Spleen (tissue), 11 donors: ENCODE measurements around the gene KCNN2. TPM values are rescaled to one million over a fixed set of nuclear protein-coding genes. Genes with fewer than 3 reads are reported as not detected.
A peak's percentile ranks its signal among the peaks of the same experiment; 100 is the strongest.

Source experiments
- DNase-seq: peaks from one replicate; pipeline ENCODE4 v3.0.0-alpha.2; 2020
- H3K27ac ChIP-seq, 8 donors: fragments of 200-600 bp; sonication (generic) in 7 of 8; 1 replicate in 4 of 8; 2 replicates in 4 of 8; pipeline versions ENCODE4 v1.5.0 to v1.8.0; 2016 to 2021; ENCODE audit warnings: inconsistent platforms in 4 of 8, mild to moderate bottlenecking in 4 of 8, moderate library complexity in 1 of 8
- H3K27me3 ChIP-seq, 7 donors: fragments of 200-600 bp; sonication (generic) in 6 of 7; replicated peaks in 1 of 7; 1 replicate in 4 of 7; 2 replicates in 3 of 7; pipeline versions ENCODE4 v1.5.0 to v1.8.0; 2016 to 2021; ENCODE audit warnings: inconsistent platforms in 3 of 7, mild to moderate bottlenecking in 1 of 7
- H3K36me3 ChIP-seq, 6 donors: fragments of 200-600 bp; sonication (generic) in 5 of 6; 1 replicate in 4 of 6; 2 replicates in 2 of 6; pipeline versions ENCODE4 v1.5.0 to v1.8.0; 2016 to 2021; ENCODE audit warnings: inconsistent platforms in 2 of 6
- H3K4me1 ChIP-seq, 6 donors: fragments of 200-600 bp; sonication (generic) in 5 of 6; 1 replicate in 3 of 6; 2 replicates in 3 of 6; pipeline versions ENCODE4 v1.5.0 to v1.8.0; 2016 to 2021; ENCODE audit warnings: inconsistent platforms in 3 of 6
- H3K4me3 ChIP-seq, 8 donors: fragments of 200-600 bp; sonication (generic) in 7 of 8; 1 replicate in 4 of 8; 2 replicates in 4 of 8; pipeline versions ENCODE4 v1.5.0 to v1.8.0; 2016 to 2021; ENCODE audit warnings: inconsistent platforms in 4 of 8, mild to moderate bottlenecking in 4 of 8, moderate library complexity in 2 of 8
- H3K9me3 ChIP-seq, 8 donors: fragments of 200-600 bp; sonication (generic) in 7 of 8; 1 replicate in 4 of 8; 2 replicates in 4 of 8; pipeline versions ENCODE4 v1.5.0 to v1.8.0; 2016 to 2021; ENCODE audit warnings: inconsistent platforms in 4 of 8
- POLR2A ChIP-seq, 3 donors: fragments of 450-650 bp; IDR thresholded peaks; one replicate each; pipeline ENCODE4 v1.5.1; 2017; ENCODE audit warnings: antibody characterized with exemption in 3 of 3, mild to moderate bottlenecking in 1 of 3
- POLR2AphosphoS5 ChIP-seq, 3 donors: sonication (generic); formaldehyde crosslinking; IDR thresholded peaks; one replicate each; pipeline ENCODE4 v1.5.1; 2017; ENCODE audit warnings: antibody characterized with exemption in 3 of 3
- WGBS, 5 donors: extraction: QIAGEN DNeasy Blood & Tissue Kit in 3 of 5; methylation state at CpG; one replicate each; pipeline versions ENCODE4 v1.1.5 to v1.1.7; 2013 to 2018; 5-methylcytosine and 5-hydroxymethylcytosine counted together
- intact Hi-C: fragments of 100-400 bp; cut with DNase I; formaldehyde crosslinking; loops from one replicate; pipeline ENCODE4 v1.15.0; 2023; ENCODE audit warnings: low total_unique reads
- polyA plus RNA-seq, 3 donors: library from polyadenylated mRNA; stranded (reverse); fragments of 200-250 nt; gene quantifications; one replicate each; pipeline ENCODE4 v1.2.1, GENCODE V29; 2013
- total RNA-seq, 7 donors: library from RNA; depleted of rRNA in 3 of 7; stranded (reverse); fragments of >200 nt in 3 of 7; fragmentation: NEBNext Ultra II Directional in 4 of 7; extraction: Animal tissue kit (Norgen Biotek cat#: 25700) in 4 of 7; gene quantifications; one replicate each; pipeline versions ENCODE4 v1.1.0 to v1.2.1, GENCODE V29; 2016 to 2021
- TF ChIP-seq, protein P1 (sequence below), 11 experiments: fragments of 200-600 bp in 7 of 11; fragments of 450-650 bp in 4 of 11; sonication (generic) in 4 of 11; IDR thresholded peaks in 8 of 11; conservative IDR thresholded peaks in 3 of 11; 1 replicate in 7 of 11; 2 replicates in 4 of 11; pipeline versions ENCODE4 v1.4.0 to v1.8.0; 2016 to 2021; ENCODE audit warnings: antibody characterized with exemption in 11 of 11, inconsistent platforms in 4 of 11, mild to moderate bottlenecking in 1 of 11
- donor health status: healthy with polysubstance abuse.
- donor health status: DM: no; HTN: no; CAD: no; lungs with moderate emphysema.
- donor health status: DM: no; HTN: no; CAD: no.
- donor health status: Bipolar disorder and iron deficiency.
- donor health status: healthy.
- donor health status: DM: no; HTN: no; CAD: no.
- donor health status: DM: yes; HTN: yes; CAD: no.

Gene KCNN2
- total and polyA plus RNA-seq, 10 donors = 0.20 to 1.1 (median 0.56) TPM

DNA sequence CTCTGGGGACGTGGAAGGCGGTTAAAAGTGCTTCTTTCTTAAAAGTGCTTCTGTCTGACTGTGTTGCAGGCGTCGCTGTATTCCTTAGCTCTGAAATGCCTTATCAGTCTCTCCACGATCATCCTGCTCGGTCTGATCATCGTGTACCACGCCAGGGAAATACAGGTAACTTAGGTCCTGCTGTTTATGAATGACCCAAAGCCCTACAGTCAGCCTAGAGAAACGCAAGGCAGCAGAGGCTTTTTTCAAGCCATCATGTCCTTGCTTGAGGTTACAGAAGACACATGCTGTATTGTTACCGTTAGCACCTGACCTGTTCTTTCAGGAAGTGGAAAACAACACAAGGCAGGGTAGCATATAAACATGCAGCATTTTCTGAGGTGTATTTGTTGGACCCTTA lies 2.0 kb downstream of the KCNN2 start:
- H3K36me3 ChIP-seq = no peaks in the 10 kb centered on the region
- intact Hi-C loops = no loop called here
- H3K27ac ChIP-seq = no peak overlapping the region
- peak overlapping the region in 5 of 8 donors; percentile 49 to 77 (median 60) for H3K4me3 ChIP-seq
- no peak for DNase-seq
- TF ChIP-seq, protein P1, sequence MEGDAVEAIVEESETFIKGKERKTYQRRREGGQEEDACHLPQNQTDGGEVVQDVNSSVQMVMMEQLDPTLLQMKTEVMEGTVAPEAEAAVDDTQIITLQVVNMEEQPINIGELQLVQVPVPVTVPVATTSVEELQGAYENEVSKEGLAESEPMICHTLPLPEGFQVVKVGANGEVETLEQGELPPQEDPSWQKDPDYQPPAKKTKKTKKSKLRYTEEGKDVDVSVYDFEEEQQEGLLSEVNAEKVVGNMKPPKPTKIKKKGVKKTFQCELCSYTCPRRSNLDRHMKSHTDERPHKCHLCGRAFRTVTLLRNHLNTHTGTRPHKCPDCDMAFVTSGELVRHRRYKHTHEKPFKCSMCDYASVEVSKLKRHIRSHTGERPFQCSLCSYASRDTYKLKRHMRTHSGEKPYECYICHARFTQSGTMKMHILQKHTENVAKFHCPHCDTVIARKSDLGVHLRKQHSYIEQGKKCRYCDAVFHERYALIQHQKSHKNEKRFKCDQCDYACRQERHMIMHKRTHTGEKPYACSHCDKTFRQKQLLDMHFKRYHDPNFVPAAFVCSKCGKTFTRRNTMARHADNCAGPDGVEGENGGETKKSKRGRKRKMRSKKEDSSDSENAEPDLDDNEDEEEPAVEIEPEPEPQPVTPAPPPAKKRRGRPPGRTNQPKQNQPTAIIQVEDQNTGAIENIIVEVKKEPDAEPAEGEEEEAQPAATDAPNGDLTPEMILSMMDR (IDR thresholded peaks at IDR 0.05 in 8 of 11, conservative IDR thresholded peaks at IDR 0.05 in 3 of 11) = no peak
- TF ChIP-seq POLR2A (IDR thresholded peaks at IDR 0.05) = no peak
- no peak for TF ChIP-seq POLR2AphosphoS5 (IDR thresholded peaks at IDR 0.05)
- H3K9me3 ChIP-seq = no peaks in the 10 kb centered on the region
- 4 to 11% (median 9%) methylated on average over 10 of the region's 10 CpGs for WGBS, 5 donors
- peaks cover 0 to 68% (median 48%) of the 10 kb centered on the region in 7 donors for H3K27me3 ChIP-seq
- H3K4me1 ChIP-seq = peaks cover 10 to 38% (median 22%) of the 10 kb centered on the region in 6 donors

DNA sequence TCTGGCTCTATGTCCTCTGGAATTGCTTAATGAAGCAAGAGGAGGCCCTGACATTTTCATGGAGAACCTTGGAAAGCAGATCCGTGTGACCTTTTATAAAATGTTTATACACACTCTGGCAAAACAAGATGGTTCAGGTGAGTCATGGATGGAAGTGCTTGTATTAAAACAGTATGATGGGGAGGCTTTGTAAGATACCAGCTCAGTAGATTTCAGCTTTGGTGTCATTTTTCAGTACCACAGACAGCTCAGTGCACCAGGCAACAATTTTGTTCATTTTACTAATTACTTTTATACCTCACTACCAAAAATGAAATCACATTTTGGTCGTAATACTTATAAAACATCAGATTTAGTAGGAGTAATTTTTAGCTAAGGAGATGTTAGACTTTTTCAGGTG lies 5.2 kb downstream of the KCNN2 start:
- Histone ChIP-seq H3K36me3 (no peaks in the 10 kb centered on the region), H3K4me1 (peaks cover 0 to 20% (median 10%) of the 10 kb centered on the region in 6 donors), H3K27ac (no peak overlapping the region), H3K4me3 (no peak overlapping the region), H3K27me3 (peaks cover 0 to 36% (median 20%) of the 10 kb centered on the region in 7 donors), H3K9me3 (no peaks in the 10 kb centered on the region)
- DNase-seq = no peak
- intact Hi-C loops = no loop called here
- WGBS, 5 donors = 65 to 82% (median 72%) methylated on average over 2 of the region's 2 CpGs
- no peak for TF ChIP-seq POLR2A (IDR thresholded peaks at IDR 0.05)
- TF ChIP-seq POLR2AphosphoS5 (IDR thresholded peaks at IDR 0.05) = no peak
- TF ChIP-seq, protein P1 (IDR thresholded peaks at IDR 0.05 in 8 of 11, conservative IDR thresholded peaks at IDR 0.05 in 3 of 11) = no peak

DNA sequence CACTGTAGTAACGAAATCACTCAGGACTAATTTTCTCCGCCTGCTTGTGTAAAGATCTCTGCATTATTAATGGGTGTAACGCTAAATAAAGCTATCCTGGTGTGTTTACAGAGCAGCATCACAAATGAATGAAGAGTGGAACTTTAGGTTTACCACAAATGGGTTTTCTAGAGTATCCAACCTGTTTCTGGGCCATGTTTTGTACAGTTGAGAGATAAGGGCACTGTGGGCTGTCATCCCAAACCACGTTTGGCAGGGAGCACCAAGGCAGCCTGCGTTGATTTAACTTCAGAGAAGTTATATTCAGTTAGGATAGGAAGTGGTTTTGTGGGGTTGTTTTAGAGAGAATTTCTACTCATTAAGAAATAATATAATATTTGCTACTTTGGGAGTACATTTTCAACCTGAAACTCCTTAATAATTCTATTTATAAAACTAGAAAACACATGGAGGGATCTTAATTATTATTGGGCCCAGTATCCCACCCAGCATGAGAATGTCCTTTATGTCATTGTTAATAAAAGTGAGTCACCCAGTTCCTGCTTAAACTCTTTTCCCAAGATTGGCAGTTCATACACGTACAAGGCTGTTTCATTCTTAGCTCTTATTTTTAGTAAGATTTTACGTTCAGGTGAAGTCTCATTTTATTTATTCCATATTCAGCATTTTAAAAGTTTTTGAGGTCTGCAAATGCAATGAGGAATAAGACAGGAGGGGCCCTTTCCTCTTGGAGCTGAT lies 8.0 kb downstream of the KCNN2 start:
- intact Hi-C loops = no loop called here
- WGBS, 5 donors = 46 to 66% (median 57%) methylated on average over 7 of the region's 7 CpGs
- peaks cover 0 to 10% (median 0%) of the 10 kb centered on the region in 7 donors for H3K27me3 ChIP-seq
- H3K4me3 ChIP-seq = no peak overlapping the region
- TF ChIP-seq POLR2A (IDR thresholded peaks at IDR 0.05) (no peak), POLR2AphosphoS5 (IDR thresholded peaks at IDR 0.05) (no peak)
- TF ChIP-seq, protein P1 (IDR thresholded peaks at IDR 0.05 in 8 of 11, conservative IDR thresholded peaks at IDR 0.05 in 3 of 11) = no peak
- no peak for DNase-seq
- H3K9me3 ChIP-seq = no peaks in the 10 kb centered on the region
- H3K4me1 ChIP-seq = no peaks in the 10 kb centered on the region
- no peaks in the 10 kb centered on the region for H3K36me3 ChIP-seq
- H3K27ac ChIP-seq = no peak overlapping the region

DNA sequence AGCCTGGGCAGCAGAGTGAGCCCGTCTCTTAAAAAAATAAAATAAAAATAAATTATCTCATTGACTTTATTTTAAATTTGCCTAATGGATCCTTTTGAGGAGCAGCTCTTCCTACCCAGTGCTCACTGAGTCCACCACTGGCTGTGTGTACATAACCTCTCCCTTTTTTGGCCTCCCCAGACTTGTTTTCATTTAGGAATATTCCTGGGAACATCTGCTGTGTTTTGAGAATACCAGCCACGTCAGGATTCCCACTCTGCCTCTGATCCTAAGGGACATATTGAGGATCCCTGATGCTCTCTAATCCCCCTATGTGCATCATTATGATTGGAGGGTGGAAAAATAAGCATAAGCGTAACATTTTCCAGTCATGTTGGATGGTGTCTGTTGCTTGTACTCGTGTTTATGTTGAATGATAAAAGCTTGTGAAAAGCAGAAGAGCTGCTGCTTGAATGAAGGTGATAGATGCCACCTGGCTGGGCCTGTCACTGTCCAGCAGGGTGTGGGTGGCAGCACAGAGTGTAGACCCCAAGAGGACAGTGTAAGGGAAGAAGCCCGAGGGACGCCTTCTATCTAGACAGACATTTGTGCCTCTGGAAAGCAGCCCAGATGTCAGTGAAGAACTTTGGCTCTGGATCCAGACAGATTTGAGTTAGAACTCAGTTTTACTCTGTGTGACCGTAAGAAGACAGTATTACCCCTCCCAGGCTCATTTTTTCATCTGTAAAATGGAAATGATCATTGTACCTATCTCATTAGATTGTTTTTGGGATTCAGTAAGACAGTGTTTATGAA lies 15.4 kb downstream of the KCNN2 start:
- H3K27ac ChIP-seq = no peak overlapping the region
- no peaks in the 10 kb centered on the region for H3K4me1 ChIP-seq
- TF ChIP-seq POLR2AphosphoS5 (IDR thresholded peaks at IDR 0.05) = no peak
- TF ChIP-seq POLR2A (IDR thresholded peaks at IDR 0.05) = no peak
- TF ChIP-seq, protein P1 (IDR thresholded peaks at IDR 0.05 in 8 of 11, conservative IDR thresholded peaks at IDR 0.05 in 3 of 11) = no peak
- no peak for DNase-seq
- no peaks in the 10 kb centered on the region for H3K27me3 ChIP-seq
- H3K36me3 ChIP-seq = no peaks in the 10 kb centered on the region
- intact Hi-C loops = no loop called here
- H3K4me3 ChIP-seq = no peak overlapping the region
- WGBS, 5 donors = 69 to 80% (median 78%) methylated on average over 7 of the region's 7 CpGs
- no peaks in the 10 kb centered on the region for H3K9me3 ChIP-seq
